Choroid plexus epithelial cell (primary cell): ENCODE measurements around the gene SNX6.

Experiments used
- DNase-seq: peaks from one replicate; pipeline ENCODE4 v3.0.0-alpha.2; 2010; ENCODE audit warnings: low read depth
- H3K4me3 ChIP-seq: 2 replicates; pipeline ENCODE4 v1.5.1; 2011; ENCODE audit warnings: low read depth, mild to moderate bottlenecking, control low read depth, low read length, moderate library complexity
- CTCF ChIP-seq: conservative IDR thresholded peaks from 2 replicates; pipeline ENCODE4 v1.5.1; 2011; ENCODE audit warnings: low read depth, mild to moderate bottlenecking, control low read depth, inconsistent platforms, low read length, moderate library complexity

The SNX6 gene

DNA sequence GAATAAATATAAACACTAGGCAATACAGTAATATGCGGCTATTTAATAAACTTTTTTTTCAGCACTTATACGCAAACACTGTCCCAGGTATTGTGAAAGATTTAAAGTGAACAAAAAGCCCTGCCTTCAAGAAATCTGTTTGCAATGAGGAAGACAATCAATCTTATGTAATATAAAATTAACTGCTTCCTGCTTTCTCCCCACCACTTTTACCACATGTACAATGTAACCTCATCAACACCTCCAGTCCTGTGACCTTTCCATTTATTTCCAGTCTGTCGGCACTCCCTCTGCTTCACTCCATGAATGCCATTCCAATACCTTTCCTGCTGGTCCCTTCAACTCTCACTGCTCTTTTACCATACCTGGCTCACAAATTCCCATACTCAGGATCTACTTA, 10.5 kb downstream of the SNX6 start:
- H3K4me3 ChIP-seq: no peak overlapping the region
- no peak for TF ChIP-seq CTCF
- no peak for DNase-seq

DNA sequence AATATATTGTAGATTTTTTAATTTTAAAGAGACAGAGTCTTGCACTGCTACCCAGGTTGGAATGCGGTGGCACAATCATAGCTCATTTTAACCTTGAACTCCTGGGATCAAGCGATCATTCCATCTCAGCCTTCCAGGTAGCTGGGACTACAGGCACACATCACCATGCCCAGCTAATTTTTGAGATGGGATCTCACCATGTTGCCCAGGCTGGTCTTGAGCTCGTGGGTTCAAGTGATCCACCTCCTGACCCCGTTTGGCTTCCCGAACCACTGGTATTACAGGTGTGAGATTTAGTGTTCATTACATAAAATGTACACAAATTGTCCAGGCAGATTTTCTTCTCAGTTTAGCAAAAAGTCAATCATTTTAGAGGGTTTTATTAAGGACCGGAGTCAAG, 13.6 kb downstream of the SNX6 start:
- DNase-seq: no peak
- H3K4me3 ChIP-seq: no peak overlapping the region
- TF ChIP-seq CTCF: no peak

DNA sequence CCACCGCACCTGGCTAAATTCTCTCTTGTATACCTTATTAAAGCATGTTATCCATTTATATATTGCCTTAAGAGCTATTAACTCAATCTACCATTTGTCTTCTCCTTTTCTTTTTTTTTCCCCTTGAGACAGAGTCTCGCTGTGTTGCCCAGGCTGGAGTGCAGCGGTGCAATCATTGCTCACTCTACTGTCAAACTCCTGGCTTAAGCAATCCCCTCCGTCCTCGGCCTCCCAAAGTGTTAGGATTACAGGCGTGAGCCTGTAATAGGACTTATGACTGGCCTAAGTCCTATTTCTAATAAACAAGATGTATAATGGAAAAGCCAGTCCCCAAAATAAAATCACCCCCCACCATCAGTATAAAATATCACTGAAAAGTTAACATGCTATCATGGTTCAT, 14.4 kb downstream of the SNX6 start:
- no peak for DNase-seq
- H3K4me3 ChIP-seq: no peak overlapping the region
- no peak for TF ChIP-seq CTCF

DNA sequence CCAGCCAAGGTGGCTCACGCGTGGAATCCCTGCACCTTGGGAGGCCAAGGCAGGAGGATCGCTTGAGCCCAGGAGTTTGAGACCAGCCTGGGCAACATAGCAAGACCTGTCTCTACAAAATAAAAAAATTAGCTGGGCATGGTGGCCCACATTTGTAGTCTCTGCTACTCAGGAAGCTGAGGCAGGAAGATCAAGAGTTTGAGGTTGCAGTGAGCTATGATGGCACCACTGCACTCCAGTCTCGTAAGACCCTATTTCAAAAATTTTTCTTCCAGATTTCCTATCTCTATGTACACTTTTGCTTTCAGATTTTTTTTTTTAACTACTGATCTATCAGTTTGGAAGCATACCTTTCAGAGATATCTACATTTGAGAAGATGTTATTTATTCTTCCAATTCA, 15.3 kb downstream of the SNX6 start:
- no peak overlapping the region for H3K4me3 ChIP-seq
- no peak for DNase-seq
- TF ChIP-seq CTCF: no peak

GRCh38 chr14:34610101-34610500, 19.8 kb downstream of the SNX6 start:
- no peak for DNase-seq
- no peak overlapping the region for H3K4me3 ChIP-seq
- no peak for TF ChIP-seq CTCF

DNA sequence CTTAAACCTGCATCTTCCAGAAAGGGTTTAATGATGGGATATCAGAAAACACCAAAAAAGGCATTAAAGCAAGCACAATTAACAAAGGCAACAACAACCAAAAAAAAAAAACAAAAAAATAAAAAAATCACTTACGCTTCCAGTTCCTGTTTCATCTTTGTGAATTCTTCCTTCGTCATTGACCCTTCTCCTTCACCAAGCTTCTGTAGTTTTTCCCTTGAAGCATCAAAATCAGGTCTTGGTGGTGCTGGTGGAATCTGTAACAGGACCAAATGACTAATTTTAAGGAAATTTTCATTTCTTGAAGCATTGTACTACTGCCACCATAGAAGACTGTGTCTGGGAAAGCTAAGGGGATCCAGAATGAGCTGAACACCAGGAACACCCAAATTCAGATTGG, 24.5 kb downstream of the SNX6 start:
- no peak for DNase-seq
- no peak overlapping the region for H3K4me3 ChIP-seq

More for the DNA sequence above, 24.5 kb downstream of the SNX6 start:
- no peak for TF ChIP-seq CTCF
